GM13976 (cell line): ENCODE data around the gene BRF1.

Source experiments
- DNase-seq: peaks from one replicate; pipeline ENCODE4 v3.0.0; 2012; ENCODE audit warnings: low spot score
- CTCF ChIP-seq: IDR thresholded peaks from 2 replicates; pipeline ENCODE4 v1.5.1; 2012; ENCODE audit warnings: borderline replicate concordance, mild to moderate bottlenecking; ENCODE audit not compliant: insufficient read depth; ENCODE audit errors: extremely low read depth, missing control alignments, control extremely low read depth
- in situ Hi-C: fragments of 300-500 bp; cut with MboI; formaldehyde crosslinking; loops from one replicate; pipeline ENCODE4 v1.12.0; 2022; ENCODE audit warnings: low sequenced_read_pairs, mixed read lengths, inconsistent platforms; ENCODE audit not compliant: unreplicated experiment

The BRF1 gene

GRCh38 chr14:105227346-105227745 is 73.5 kb downstream of the BRF1 start:
- TF ChIP-seq CTCF, result no peak
- in situ Hi-C loops, result no loop called here
- DNase-seq, result no peak

- no peak for TF ChIP-seq CTCF
- DNase-seq, result no peak
- in situ Hi-C loops, result no loop called here
Observed at GRCh38 chr14:105226198-105226597, 74.6 kb downstream of the BRF1 start.

- no peak for DNase-seq
- in situ Hi-C loops, result no loop called here
- no peak for TF ChIP-seq CTCF
Observed at GRCh38 chr14:105224845-105225570, 75.8 kb downstream of the BRF1 start.

- DNase-seq, result no peak
- TF ChIP-seq CTCF, result no peak
- in situ Hi-C loops, result no loop called here
Observed at GRCh38 chr14:105223770-105224544, 76.8 kb downstream of the BRF1 start.

- in situ Hi-C loops, result no loop called here
Observed at GRCh38 chr14:105223260-105223659, 77.5 kb downstream of the BRF1 start.

More at GRCh38 chr14:105223260-105223659, 77.5 kb downstream of the BRF1 start:
- TF ChIP-seq CTCF, result no peak
- no peak for DNase-seq
